Endothelial cell of umbilical vein (primary cell): ENCODE data around the gene VAV3.

Experiments
- CTCF ChIP-seq, 2 donors: IDR thresholded peaks; 1 replicate in 1 of 2; 2 replicates in 1 of 2; pipeline ENCODE4 v1.5.1; 2011; ENCODE audit warnings: low read length in 2 of 2, mild to moderate bottlenecking in 2 of 2, moderate library complexity in 2 of 2, control low read depth in 1 of 2, inconsistent platforms in 1 of 2, low read depth in 1 of 2; ENCODE audit not compliant: insufficient read depth in 1 of 2; ENCODE audit errors: extremely low read depth in 1 of 2
- JUN ChIP-seq: IDR thresholded peaks from 2 replicates; pipeline ENCODE4 v1.6.1; 2011; ENCODE audit warnings: borderline replicate concordance, low read depth; ENCODE audit not compliant: insufficient read length, insufficient read depth

DNA sequence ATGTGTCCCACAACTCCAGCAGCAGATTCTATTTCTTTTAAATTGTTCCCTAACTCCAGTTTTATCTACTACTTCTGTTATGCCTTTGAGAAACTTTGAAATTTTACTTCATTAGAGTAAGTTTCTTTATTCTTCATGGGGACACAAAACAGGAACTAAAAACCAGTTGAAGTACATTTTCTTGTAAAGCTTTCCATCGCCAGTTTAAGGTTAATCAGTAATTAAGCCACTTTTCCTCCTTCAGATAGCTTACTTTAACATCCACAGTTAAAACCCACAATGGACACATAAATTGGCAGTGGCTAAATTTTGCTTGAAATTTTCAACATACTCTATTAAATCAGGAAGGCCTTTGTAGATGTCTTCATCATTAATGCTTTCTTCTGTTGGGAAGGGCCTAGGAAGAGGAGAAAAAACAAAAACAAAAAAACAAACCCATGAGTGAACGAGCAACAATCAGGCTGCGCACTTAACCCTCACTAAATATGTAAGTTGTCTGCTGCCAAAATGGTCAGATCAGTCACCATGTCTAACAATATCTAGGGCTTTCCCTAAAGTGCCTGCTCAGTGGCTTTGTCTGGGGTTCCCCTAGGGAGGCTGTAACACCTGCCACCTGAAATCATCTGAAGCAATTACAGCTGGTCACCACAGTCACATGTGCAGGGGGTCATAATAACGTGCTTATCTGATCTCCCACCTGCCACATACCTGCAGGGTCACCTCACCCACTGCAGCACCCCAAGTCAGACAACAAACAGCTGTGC is 187.9 kb downstream of the VAV3 start:
- TF ChIP-seq JUN (no peak), CTCF (IDR thresholded peaks at IDR 0.05; ENCODE audit: extremely low read depth in 1 of 2, insufficient read depth in 1 of 2, low read depth in 1 of 2, low read length in 2 of 2) (no peak)
